AG09309 (cell line): ENCODE results near the gene GLE1.

ENCODE experiments used
- DNase-seq: peaks from one replicate; pipeline ENCODE4 v3.0.0-alpha.2; 2010; ENCODE audit warnings: low read depth
- H3K4me3 ChIP-seq: 2 replicates; pipeline ENCODE4 v1.5.1; 2011; ENCODE audit warnings: mild to moderate bottlenecking, low read depth, low read length, moderate library complexity; ENCODE audit not compliant: control insufficient read depth
- TF ChIP-seq, protein P1 (sequence below): IDR thresholded peaks from 2 replicates; pipeline ENCODE4 v1.5.1; 2011; ENCODE audit warnings: mild to moderate bottlenecking, low read depth, low read length, inconsistent platforms; ENCODE audit not compliant: insufficient read depth, control insufficient read depth; ENCODE audit errors: missing control alignments

GLE1 gene

DNA sequence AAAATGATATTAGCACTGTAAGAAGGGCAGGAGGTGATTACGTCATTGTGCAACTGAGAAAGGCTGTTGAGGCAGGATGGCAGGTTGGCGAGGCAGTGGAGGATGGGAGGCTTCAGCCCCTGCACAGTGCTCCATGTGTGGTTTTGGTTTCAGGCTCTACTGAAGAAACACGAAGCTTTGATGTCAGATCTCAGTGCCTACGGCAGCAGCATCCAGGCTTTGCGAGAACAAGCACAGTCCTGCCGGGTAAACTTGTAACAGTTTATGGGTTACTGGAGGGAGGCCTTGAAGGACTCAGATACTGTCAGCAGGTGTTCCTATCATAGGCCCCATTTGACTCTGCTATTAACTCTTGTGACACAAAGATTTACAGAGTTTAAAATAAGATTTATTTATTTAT, 82.9 kb downstream of the GLE1 start:
- no peak for DNase-seq
- TF ChIP-seq, protein P1, sequence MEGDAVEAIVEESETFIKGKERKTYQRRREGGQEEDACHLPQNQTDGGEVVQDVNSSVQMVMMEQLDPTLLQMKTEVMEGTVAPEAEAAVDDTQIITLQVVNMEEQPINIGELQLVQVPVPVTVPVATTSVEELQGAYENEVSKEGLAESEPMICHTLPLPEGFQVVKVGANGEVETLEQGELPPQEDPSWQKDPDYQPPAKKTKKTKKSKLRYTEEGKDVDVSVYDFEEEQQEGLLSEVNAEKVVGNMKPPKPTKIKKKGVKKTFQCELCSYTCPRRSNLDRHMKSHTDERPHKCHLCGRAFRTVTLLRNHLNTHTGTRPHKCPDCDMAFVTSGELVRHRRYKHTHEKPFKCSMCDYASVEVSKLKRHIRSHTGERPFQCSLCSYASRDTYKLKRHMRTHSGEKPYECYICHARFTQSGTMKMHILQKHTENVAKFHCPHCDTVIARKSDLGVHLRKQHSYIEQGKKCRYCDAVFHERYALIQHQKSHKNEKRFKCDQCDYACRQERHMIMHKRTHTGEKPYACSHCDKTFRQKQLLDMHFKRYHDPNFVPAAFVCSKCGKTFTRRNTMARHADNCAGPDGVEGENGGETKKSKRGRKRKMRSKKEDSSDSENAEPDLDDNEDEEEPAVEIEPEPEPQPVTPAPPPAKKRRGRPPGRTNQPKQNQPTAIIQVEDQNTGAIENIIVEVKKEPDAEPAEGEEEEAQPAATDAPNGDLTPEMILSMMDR, result no peak

DNA sequence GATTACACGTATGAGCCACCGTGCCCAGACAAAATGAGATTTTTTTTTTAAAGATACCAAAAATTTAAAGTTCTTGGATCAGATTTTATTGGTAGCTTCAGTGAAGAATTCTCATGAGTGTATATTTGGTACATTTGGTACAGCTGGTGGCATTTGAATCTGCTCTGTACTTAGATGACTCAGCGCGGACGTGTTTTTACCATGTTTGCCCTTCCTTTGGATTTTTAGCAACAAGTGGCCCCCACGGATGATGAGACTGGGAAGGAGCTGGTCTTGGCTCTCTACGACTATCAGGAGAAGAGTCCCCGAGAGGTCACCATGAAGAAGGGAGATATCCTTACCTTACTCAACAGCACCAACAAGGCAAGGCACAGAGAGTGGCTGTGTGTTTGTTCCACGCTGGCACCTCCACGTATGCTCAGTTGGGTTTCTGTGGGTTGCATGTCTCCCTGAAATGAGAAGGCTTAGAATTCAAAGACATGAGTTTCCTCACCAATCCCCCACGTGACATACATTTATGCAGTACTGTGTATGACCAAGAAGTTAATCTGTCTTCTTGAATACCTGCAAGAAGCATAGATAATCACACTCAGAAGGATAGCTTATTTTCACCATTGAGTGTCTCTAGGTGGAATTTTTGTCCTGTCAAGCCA, 84.2 kb downstream of the GLE1 start:
- DNase-seq, result no peak
- H3K4me3 ChIP-seq, result no peak overlapping the region
- TF ChIP-seq, protein P1, result no peak

More for the DNA sequence above, 82.9 kb downstream of the GLE1 start:
- H3K4me3 ChIP-seq, result no peak overlapping the region
